ENCODE measurements around the gene C1QTNF12. TPM values are rescaled to one million over a fixed set of nuclear protein-coding genes. Genes with fewer than 3 reads are reported as not detected.

C1QTNF12 gene
- total RNA-seq, 2 experiments from 2014 or later, result 1.8 to 6.1 TPM

GRCh38 chr1:1206966-1207531, 39.5 kb downstream of the C1QTNF12 start:
- DNase-seq (ENCODE audit: low spot score), result no peak
- Histone ChIP-seq H3K9me2 (ENCODE audit: insufficient read depth, low read length) (no peaks in the 10 kb centered on the region), H2AFZ (ENCODE audit: low read length) (no peak overlapping the region), H3K9me3 (ENCODE audit: low read length) (no peaks in the 10 kb centered on the region), H4K20me1 (ENCODE audit: insufficient read depth, low read length) (no peaks in the 10 kb centered on the region), H3K4me3 (ENCODE audit: low read depth, low read length, poor library complexity, severe bottlenecking) (no peak overlapping the region), H3K36me3 (ENCODE audit: insufficient read depth, low read length) (no peaks in the 10 kb centered on the region), H3K79me2 (ENCODE audit: insufficient read depth, low read depth, low read length) (no peaks in the 10 kb centered on the region), H3K4me1 (ENCODE audit: insufficient read depth, low read length, poor library complexity, severe bottlenecking) (peaks cover 7% of the 10 kb centered on the region), H3K27ac (ENCODE audit: low read depth, low read length, poor library complexity, severe bottlenecking) (no peak overlapping the region), H3K4me2 (ENCODE audit: low read length) (peak overlapping the region; percentile 29; the same call in 1 of the 2 replicates)
- ChIA-PET CTCF (ENCODE audit: unreplicated experiment) (no interaction called here), POLR2A (no interaction called here)
- peak; percentile 28; the same call in 1 of the 2 replicates for TF ChIP-seq CTCF (conservative IDR thresholded peaks at IDR 0.05; ENCODE audit: low read length)
- no peak for TF ChIP-seq EZH2phosphoT487 (IDR thresholded peaks at IDR 0.05; ENCODE audit: borderline replicate concordance, low read depth, low read length)
- intact Hi-C loops (cut with micrococcal nuclease; ENCODE audit: unreplicated experiment), result no loop called here
- BruUV-seq (replicated peaks), result no TSS peak

- H3K4me2 ChIP-seq (ENCODE audit: low read length), result peak within 1 kb of the TSS; percentile 29; the same call in 1 of the 2 replicates
- no peaks in the 10 kb centered on the region for H3K36me3 ChIP-seq (ENCODE audit: insufficient read depth, low read length)
- no peak within 1 kb of the TSS for H3K27ac ChIP-seq (ENCODE audit: low read depth, low read length, poor library complexity, severe bottlenecking)
- intact Hi-C loops (cut with micrococcal nuclease; ENCODE audit: unreplicated experiment), result no loop called here
- ChIA-PET CTCF (ENCODE audit: unreplicated experiment) (no interaction called here), POLR2A (no interaction called here)
- no peak for TF ChIP-seq CTCF (conservative IDR thresholded peaks at IDR 0.05; ENCODE audit: low read length)
- TF ChIP-seq EZH2phosphoT487 (IDR thresholded peaks at IDR 0.05; ENCODE audit: borderline replicate concordance, low read depth, low read length), result no peak
- no peak within 1 kb of the TSS for H3K4me3 ChIP-seq (ENCODE audit: low read depth, low read length, poor library complexity, severe bottlenecking)
- peaks cover 7% of the 10 kb centered on the region for H3K4me1 ChIP-seq (ENCODE audit: insufficient read depth, low read length, poor library complexity, severe bottlenecking)
- H3K9me3 ChIP-seq (ENCODE audit: low read length), result no peaks in the 10 kb centered on the region
- no peak for DNase-seq (ENCODE audit: low spot score)
- BruUV-seq (replicated peaks), result no TSS peak
- H3K9me2 ChIP-seq (ENCODE audit: insufficient read depth, low read length), result no peaks in the 10 kb centered on the region
- H2AFZ ChIP-seq (ENCODE audit: low read length), result no peak within 1 kb of the TSS
- H4K20me1 ChIP-seq (ENCODE audit: insufficient read depth, low read length), result no peaks in the 10 kb centered on the region
- H3K79me2 ChIP-seq (ENCODE audit: insufficient read depth, low read depth, low read length), result no peaks in the 10 kb centered on the region
These were observed 40.1 kb downstream of the C1QTNF12 start, which contains the start of gene TNFRSF18 for GRCh38 chr1:1206376-1206965. TSS of gene TNFRSF18 (minus strand) at chr1:1206592. CDS start at chr1:1206571, 21 bp downstream.

GRCh38 chr1:1205769-1206375, 40.6 kb downstream of the C1QTNF12 start:
- CTCF ChIA-PET (ENCODE audit: unreplicated experiment), result interaction anchor here (0.6 kb wide), 1 partner anchor 142 kb away, joined by 3 read pairs; no protein-coding TSS in a partner anchor
- H3K27ac ChIP-seq (ENCODE audit: low read depth, low read length, poor library complexity, severe bottlenecking), result no peak overlapping the region
- no peaks in the 10 kb centered on the region for H3K79me2 ChIP-seq (ENCODE audit: insufficient read depth, low read depth, low read length)
- H3K9me3 ChIP-seq (ENCODE audit: low read length), result no peaks in the 10 kb centered on the region
- H3K4me2 ChIP-seq (ENCODE audit: low read length), result no peak overlapping the region
- POLR2A ChIA-PET, result no interaction called here
- H4K20me1 ChIP-seq (ENCODE audit: insufficient read depth, low read length), result no peaks in the 10 kb centered on the region
- intact Hi-C loops (cut with micrococcal nuclease; ENCODE audit: unreplicated experiment), result no loop called here
- H3K36me3 ChIP-seq (ENCODE audit: insufficient read depth, low read length), result no peaks in the 10 kb centered on the region
- H3K4me3 ChIP-seq (ENCODE audit: low read depth, low read length, poor library complexity, severe bottlenecking), result no peak overlapping the region
- H2AFZ ChIP-seq (ENCODE audit: low read length), result no peak overlapping the region
- BruUV-seq (replicated peaks), result no TSS peak
- TF ChIP-seq EZH2phosphoT487 (IDR thresholded peaks at IDR 0.05; ENCODE audit: borderline replicate concordance, low read depth, low read length) (no peak), CTCF (conservative IDR thresholded peaks at IDR 0.05; ENCODE audit: low read length) (no peak)
- peaks cover 7% of the 10 kb centered on the region for H3K4me1 ChIP-seq (ENCODE audit: insufficient read depth, low read length, poor library complexity, severe bottlenecking)
- no peak for DNase-seq (ENCODE audit: low spot score)
- no peaks in the 10 kb centered on the region for H3K9me2 ChIP-seq (ENCODE audit: insufficient read depth, low read length)

Measured in OCI-LY7 (cell line).